Brain microvascular endothelial cell (primary cell): ENCODE data around the gene EP400.

Source experiments
- DNase-seq: peaks from one replicate; pipeline ENCODE4 v3.0.0-alpha.2; 2020
- H3K27ac ChIP-seq: fragments of 250-450 bp; sonication (Bioruptor Pico); 2 replicates; pipeline ENCODE4 v1.5.1; 2020; ENCODE audit warnings: mild to moderate bottlenecking, moderate library complexity
- H3K27me3 ChIP-seq: fragments of 250-450 bp; sonication (Bioruptor Pico); replicated peaks from 2 replicates; pipeline ENCODE4 v1.5.1; 2020; ENCODE audit warnings: mild to moderate bottlenecking
- H3K36me3 ChIP-seq: fragments of 250-450 bp; sonication (Bioruptor Pico); replicated peaks from 2 replicates; pipeline ENCODE4 v1.5.1; 2020; ENCODE audit warnings: mild to moderate bottlenecking
- H3K4me3 ChIP-seq: 2 replicates; pipeline ENCODE4 v1.5.1; 2011; ENCODE audit warnings: low read depth, mild to moderate bottlenecking, control low read depth, low read length, moderate library complexity
- CTCF ChIP-seq: IDR thresholded peaks from 2 replicates; pipeline ENCODE4 v1.5.1; 2011; ENCODE audit warnings: low read depth, mild to moderate bottlenecking, moderate library complexity, low read length, control low read depth, inconsistent platforms; ENCODE audit errors: missing control alignments
- in situ Hi-C: cut with HindIII; loops from 2 replicates; pipeline ENCODE4 v1.10.0; 2017; ENCODE audit warnings: low sequenced_read_pairs, low pct_ligation_motif_present

The EP400 gene

GRCh38 chr12:132069336-132069985, 119.7 kb downstream of the EP400 start:
- Histone ChIP-seq H3K4me3 (no peak overlapping the region), H3K27ac (no peak overlapping the region), H3K27me3 (no peaks in the 10 kb centered on the region), H3K36me3 (peaks cover 16% of the 10 kb centered on the region)
- in situ Hi-C loops, result no loop called here
- DNase-seq, result no peak
- no peak for TF ChIP-seq CTCF

- H3K27me3 ChIP-seq, result no peaks in the 10 kb centered on the region
- no peak overlapping the region for H3K4me3 ChIP-seq
- no peak overlapping the region for H3K27ac ChIP-seq
- in situ Hi-C loops, result no loop called here
- DNase-seq, result no peak
- peaks cover 14% of the 10 kb centered on the region for H3K36me3 ChIP-seq
- no peak for TF ChIP-seq CTCF
These were observed 120.6 kb downstream of the EP400 start for GRCh38 chr12:132070298-132070697.

GRCh38 chr12:132071040-132071810, 121.5 kb downstream of the EP400 start:
- H3K36me3 ChIP-seq, result peaks cover 16% of the 10 kb centered on the region
- in situ Hi-C loops, result no loop called here

GRCh38 chr12:132071830-132072384, 122.2 kb downstream of the EP400 start:
- Histone ChIP-seq H3K27me3 (no peaks in the 10 kb centered on the region), H3K4me3 (no peak overlapping the region), H3K27ac (no peak overlapping the region), H3K36me3 (peaks cover 23% of the 10 kb centered on the region)
- in situ Hi-C loops, result no loop called here
- no peak for DNase-seq
- no peak for TF ChIP-seq CTCF

More at GRCh38 chr12:132071040-132071810, 121.5 kb downstream of the EP400 start:
- DNase-seq, result no peak
- no peak for TF ChIP-seq CTCF
- Histone ChIP-seq H3K4me3 (no peak overlapping the region), H3K27me3 (no peaks in the 10 kb centered on the region), H3K27ac (no peak overlapping the region)

- no peak for DNase-seq
- in situ Hi-C loops, result no loop called here
- H3K27ac ChIP-seq, result no peak overlapping the region
- H3K36me3 ChIP-seq, result peaks cover 30% of the 10 kb centered on the region
- H3K27me3 ChIP-seq, result no peaks in the 10 kb centered on the region
- no peak overlapping the region for H3K4me3 ChIP-seq
- TF ChIP-seq CTCF, result no peak
These were observed 124.5 kb downstream of the EP400 start for GRCh38 chr12:132074216-132074615.
